ENCODE results near the gene SLC38A7.

- peak; percentile 80 for TF ChIP-seq CTCF (conservative IDR thresholded peaks at IDR 0.05; ENCODE audit: low read depth, low read length)
- TF ChIP-seq EZH2 (IDR thresholded peaks at IDR 0.05; ENCODE audit: low read length, unreplicated experiment): no peak
- no peak for TF ChIP-seq EZH2phosphoT487 (IDR thresholded peaks at IDR 0.05; ENCODE audit: borderline replicate concordance, low read length)
Measured at GRCh38 chr16:58733671-58734458, 49.3 kb upstream of the SLC38A7 start, which contains the start of gene GOT2.
